ENCODE data around the gene CDKN2B.

The CDKN2B gene

DNA sequence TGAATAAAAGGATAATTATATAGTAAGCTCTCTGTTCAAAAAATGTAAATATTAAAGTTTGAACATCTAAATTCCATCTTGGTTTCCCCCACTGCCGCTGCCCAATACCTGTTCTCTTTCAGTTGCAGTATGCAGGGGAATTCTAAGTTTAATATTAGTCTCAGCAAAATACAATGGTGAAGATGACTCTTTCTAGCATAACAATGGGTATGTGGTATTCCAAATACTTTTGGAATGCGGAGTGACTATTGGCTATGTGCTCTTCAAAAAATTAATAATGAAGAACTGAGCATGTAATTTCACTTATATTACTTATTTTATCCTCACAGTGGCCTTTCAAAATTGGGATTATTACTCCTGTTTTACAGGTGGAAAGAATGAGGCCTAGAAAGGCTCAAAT, 11.1 kb downstream of the CDKN2B start:
- POLR2A ChIA-PET = no interaction called here
- CTCF ChIA-PET = interaction anchor here (1.2 to 9.3 kb wide), 3 partner anchors 10 to 186 kb away, joined by 4 to 95 read pairs (median 4); partner anchors contain the start of gene CDKN2B
- TF ChIP-seq, protein P1, sequence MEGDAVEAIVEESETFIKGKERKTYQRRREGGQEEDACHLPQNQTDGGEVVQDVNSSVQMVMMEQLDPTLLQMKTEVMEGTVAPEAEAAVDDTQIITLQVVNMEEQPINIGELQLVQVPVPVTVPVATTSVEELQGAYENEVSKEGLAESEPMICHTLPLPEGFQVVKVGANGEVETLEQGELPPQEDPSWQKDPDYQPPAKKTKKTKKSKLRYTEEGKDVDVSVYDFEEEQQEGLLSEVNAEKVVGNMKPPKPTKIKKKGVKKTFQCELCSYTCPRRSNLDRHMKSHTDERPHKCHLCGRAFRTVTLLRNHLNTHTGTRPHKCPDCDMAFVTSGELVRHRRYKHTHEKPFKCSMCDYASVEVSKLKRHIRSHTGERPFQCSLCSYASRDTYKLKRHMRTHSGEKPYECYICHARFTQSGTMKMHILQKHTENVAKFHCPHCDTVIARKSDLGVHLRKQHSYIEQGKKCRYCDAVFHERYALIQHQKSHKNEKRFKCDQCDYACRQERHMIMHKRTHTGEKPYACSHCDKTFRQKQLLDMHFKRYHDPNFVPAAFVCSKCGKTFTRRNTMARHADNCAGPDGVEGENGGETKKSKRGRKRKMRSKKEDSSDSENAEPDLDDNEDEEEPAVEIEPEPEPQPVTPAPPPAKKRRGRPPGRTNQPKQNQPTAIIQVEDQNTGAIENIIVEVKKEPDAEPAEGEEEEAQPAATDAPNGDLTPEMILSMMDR (IDR thresholded peaks at IDR 0.05; ENCODE audit: control extremely low read depth, extremely low read depth, low read depth, missing control alignments) = no peak
- DNase-seq (ENCODE audit: extremely low spot score) = no peak

DNA sequence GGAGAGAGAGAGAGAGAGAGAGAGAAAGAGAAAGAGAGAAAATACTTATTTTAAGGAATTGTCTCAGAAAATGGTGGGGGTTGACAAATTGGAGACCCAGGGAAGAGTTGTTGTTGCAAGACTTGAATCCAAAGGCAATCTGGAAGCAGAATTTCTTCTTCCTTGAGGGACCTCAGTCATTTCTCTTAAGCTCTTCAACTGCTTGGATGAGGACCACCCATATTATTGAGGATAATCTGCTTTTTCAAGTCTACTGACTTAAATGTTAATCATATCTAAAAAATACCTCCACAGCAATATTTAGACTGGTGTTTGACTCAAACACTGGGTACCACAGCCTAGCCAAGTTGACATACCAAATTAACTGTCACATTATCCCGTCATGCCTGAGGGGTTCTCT, 11.6 kb downstream of the CDKN2B start:
- CTCF ChIA-PET = interaction anchor here (1.2 to 9.3 kb wide), 3 partner anchors 10 to 185 kb away, joined by 4 to 95 read pairs (median 4); partner anchors contain the start of gene CDKN2B
- POLR2A ChIA-PET = no interaction called here
- no peak for DNase-seq (ENCODE audit: extremely low spot score)
- TF ChIP-seq, protein P1 (IDR thresholded peaks at IDR 0.05; ENCODE audit: control extremely low read depth, extremely low read depth, low read depth, missing control alignments) = no peak

DNA sequence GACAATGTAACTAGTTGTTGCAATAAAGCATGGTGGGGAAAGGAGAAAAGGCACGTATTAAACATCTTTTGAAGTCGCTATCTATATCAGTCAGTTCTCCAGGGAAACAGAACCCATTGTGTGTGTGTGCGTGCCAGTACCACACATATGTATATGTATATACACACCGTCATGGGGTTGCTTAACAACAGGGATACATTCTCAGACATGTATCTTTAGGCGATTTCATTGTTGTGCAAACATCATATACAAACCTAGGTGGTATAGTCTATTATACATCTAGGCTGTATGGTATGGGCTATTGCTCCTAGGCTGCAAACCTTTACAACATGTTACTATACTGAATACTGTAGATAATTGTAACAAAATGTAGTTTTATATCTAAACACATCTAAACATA, 12.2 kb downstream of the CDKN2B start:
- POLR2A ChIA-PET = no interaction called here
- TF ChIP-seq, protein P1 (IDR thresholded peaks at IDR 0.05; ENCODE audit: control extremely low read depth, extremely low read depth, low read depth, missing control alignments) = no peak
- DNase-seq (ENCODE audit: extremely low spot score) = no peak
- CTCF ChIA-PET = interaction anchor here (1.2 to 9.3 kb wide), 3 partner anchors 11 to 185 kb away, joined by 4 to 95 read pairs (median 4); partner anchors contain the start of gene CDKN2B

DNA sequence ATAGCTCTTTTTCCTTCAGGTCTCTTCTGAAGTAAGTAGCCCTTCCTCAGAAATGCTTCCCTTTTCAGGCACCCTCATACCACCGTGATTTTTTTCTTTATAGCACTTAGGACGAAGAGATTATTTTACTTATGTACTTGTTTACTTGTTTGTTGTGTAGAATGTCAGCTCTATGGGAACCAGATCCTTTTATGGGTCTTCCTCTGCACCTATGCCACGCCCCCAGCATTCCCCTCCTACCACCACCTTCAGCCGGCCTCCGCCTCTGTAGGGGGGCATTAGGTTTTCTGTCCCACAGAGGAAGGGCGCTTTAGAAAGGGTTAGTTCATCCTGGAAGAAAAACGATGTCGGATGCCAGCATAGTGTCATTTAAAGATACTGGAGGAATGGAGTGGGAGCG, 12.7 kb downstream of the CDKN2B start:
- no peak for DNase-seq (ENCODE audit: extremely low spot score)
- TF ChIP-seq, protein P1 (IDR thresholded peaks at IDR 0.05; ENCODE audit: control extremely low read depth, extremely low read depth, low read depth, missing control alignments) = no peak
- CTCF ChIA-PET = interaction anchor here (9.3 kb wide), 1 partner anchor 11 kb away, joined by 95 read pairs; the partner anchor contains the start of gene CDKN2B
- POLR2A ChIA-PET = no interaction called here

DNA sequence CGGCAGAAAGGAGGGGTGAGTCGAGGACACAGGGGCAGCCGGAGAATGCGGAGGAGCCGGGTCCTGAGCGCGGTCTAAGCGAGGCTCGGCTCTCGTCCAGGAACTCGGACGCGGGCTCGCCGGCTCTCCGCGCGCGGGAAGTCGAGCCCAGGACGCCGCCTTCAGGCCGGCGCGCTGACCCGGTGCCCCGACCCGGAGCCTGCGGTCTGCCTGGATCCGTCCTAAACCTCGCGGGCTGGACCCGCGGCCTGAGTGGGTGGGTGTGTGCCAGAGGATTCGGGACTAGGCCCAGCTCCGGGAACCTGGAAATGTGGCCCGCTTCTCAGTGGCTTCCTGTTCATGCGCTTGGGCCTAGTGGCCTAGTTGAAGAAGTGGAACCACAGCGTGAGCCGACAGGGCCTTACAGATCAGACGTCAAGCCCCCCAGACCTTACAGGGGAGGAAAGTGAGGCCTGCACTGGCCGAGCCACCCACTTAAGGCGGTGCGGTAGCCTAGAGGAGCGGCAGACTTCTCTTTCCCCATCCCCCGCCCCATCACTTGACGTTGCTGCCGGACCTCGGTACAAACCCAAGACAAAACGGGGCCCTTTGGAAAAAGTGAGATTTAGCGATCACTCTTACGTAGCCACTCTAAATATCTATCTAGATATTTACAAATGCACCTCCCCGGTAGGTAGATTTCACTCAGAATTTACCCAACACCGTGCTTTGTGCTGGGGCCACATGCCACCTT, 13.3 kb downstream of the CDKN2B start:
- ChIA-PET POLR2A (no interaction called here), CTCF (interaction anchor here (1.4 to 9.3 kb wide), 4 partner anchors 10 to 40 kb away, joined by 4 to 95 read pairs (median 8); partner anchors contain the start of gene CDKN2B)
- TF ChIP-seq, protein P1 (IDR thresholded peaks at IDR 0.05; ENCODE audit: control extremely low read depth, extremely low read depth, low read depth, missing control alignments) = peak; percentile 37
- peak; percentile 44 for DNase-seq (ENCODE audit: extremely low spot score)

DNA sequence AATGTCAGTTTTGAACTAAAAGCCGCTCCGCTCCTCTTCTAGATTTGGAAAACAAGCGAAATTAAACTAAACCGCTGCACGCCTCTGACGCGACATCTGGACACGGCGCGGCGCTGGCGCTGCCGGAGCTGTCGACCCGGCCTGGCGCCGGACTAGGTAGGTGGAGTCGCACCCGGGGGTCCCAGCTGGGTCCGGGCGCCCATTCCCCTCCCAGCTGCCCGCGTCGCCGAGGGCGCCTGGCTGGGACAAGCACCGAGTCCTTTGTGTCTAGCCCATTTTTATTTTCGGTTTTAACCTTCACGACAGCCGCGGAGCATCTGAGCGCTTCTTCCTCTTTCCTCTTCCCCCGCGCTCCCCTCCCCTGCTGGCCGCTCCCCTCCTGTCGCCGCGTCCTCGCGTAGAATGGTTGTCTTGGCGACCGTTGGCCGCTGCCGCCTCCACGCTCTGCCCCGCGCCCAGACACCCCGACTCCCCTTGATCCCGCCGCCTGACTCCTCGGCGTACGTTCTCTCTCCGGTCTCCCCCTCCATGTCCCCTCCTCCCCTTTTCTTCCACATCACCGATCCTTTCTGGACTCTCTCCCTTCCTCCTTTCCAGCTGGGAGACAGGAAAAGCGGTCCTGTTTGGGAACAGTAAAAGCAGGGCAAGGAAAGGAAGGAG, 14.0 kb downstream of the CDKN2B start:
- ChIA-PET CTCF (interaction anchor here (1.2 to 9.3 kb wide), 7 partner anchors 9 to 183 kb away, joined by 3 to 95 read pairs (median 5); partner anchors contain the start of gene CDKN2B), POLR2A (interaction anchor here (0.9 kb wide), 1 partner anchor 14 kb away, joined by 3 read pairs; the partner anchor contains the start of gene CDKN2B)
- TF ChIP-seq, protein P1 (IDR thresholded peaks at IDR 0.05; ENCODE audit: control extremely low read depth, extremely low read depth, low read depth, missing control alignments) = no peak
- DNase-seq (ENCODE audit: extremely low spot score) = peak; percentile 88

All from GM10248 (cell line).